PC-9 (cell line): ENCODE results near the gene FNBP1L.

Experiments
- EZH2 ChIP-seq: fragments of 200-600 bp; sonication (generic); IDR thresholded peaks from 2 replicates; pipeline ENCODE4 v1.8.0; 2017; ENCODE audit warnings: antibody characterized with exemption, low read depth
- TF ChIP-seq, protein P1 (sequence below): fragments of 200-600 bp; sonication (generic); conservative IDR thresholded peaks from 2 replicates; pipeline ENCODE4 v1.6.1; 2017; ENCODE audit warnings: mixed run types, antibody characterized with exemption, mild to moderate bottlenecking, moderate library complexity

DNA sequence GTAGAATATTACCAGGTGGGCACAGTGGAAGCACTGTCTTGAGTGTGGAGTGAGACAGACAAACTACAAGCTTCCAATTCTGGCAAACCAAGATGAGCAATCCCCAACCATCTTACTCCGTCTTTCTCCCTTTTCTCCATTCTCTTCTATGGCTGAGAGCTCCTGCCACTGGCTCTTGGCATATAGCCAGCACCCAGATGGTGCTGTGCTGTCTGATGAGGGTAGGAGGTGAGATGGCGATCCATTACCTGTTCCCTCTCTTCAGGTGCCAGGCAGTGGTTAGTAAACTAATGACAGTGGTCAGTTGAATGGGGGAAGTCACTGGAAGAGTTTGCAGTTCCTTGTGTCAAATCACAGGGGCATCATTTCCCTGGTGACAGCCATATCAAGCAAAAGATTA is 108.4 kb downstream of the FNBP1L start:
- TF ChIP-seq, protein P1, sequence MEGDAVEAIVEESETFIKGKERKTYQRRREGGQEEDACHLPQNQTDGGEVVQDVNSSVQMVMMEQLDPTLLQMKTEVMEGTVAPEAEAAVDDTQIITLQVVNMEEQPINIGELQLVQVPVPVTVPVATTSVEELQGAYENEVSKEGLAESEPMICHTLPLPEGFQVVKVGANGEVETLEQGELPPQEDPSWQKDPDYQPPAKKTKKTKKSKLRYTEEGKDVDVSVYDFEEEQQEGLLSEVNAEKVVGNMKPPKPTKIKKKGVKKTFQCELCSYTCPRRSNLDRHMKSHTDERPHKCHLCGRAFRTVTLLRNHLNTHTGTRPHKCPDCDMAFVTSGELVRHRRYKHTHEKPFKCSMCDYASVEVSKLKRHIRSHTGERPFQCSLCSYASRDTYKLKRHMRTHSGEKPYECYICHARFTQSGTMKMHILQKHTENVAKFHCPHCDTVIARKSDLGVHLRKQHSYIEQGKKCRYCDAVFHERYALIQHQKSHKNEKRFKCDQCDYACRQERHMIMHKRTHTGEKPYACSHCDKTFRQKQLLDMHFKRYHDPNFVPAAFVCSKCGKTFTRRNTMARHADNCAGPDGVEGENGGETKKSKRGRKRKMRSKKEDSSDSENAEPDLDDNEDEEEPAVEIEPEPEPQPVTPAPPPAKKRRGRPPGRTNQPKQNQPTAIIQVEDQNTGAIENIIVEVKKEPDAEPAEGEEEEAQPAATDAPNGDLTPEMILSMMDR = no peak
- no peak for TF ChIP-seq EZH2
